Keratinocyte (primary cell): ENCODE data around the gene DENND2C. TPM values are rescaled to one million over a fixed set of nuclear protein-coding genes. Genes with fewer than 3 reads are reported as not detected.

Experiments
- DNase-seq: peaks from one replicate; pipeline ENCODE4 v3.0.0-alpha.2; 2011; ENCODE audit warnings: low read depth, missing footprints, low spot score
- FAIRE-seq: peaks from 2 replicates; lab custom pipeline; 2011; peaks lifted over from hg19 to GRCh38; lab: Jason Lieb, UNC
- H2AFZ ChIP-seq: 2 replicates; pipeline ENCODE4 v1.6.0; 2012; ENCODE audit warnings: low read length, control low read depth, inconsistent platforms; ENCODE audit not compliant: control insufficient read depth
- H3K27ac ChIP-seq: 2 replicates; pipeline ENCODE4 v1.5.1; 2011; ENCODE audit warnings: low read length; ENCODE audit not compliant: control insufficient read depth, insufficient read depth
- H3K27me3 ChIP-seq: 3 replicates; pipeline ENCODE4 v1.6.0; 2011; ENCODE audit warnings: low read length; ENCODE audit not compliant: control insufficient read depth, insufficient read depth; ENCODE audit errors: extremely low read depth
- H3K36me3 ChIP-seq, 2 experiments: 2 replicates in 1 of 2; 3 replicates in 1 of 2; pipeline ENCODE4 v1.5.1; 2011; ENCODE audit warnings: low read length in 2 of 2, mild to moderate bottlenecking in 1 of 2; ENCODE audit not compliant: control insufficient read depth in 2 of 2, insufficient read depth in 2 of 2; ENCODE audit errors: extremely low read depth in 1 of 2
- H3K4me1 ChIP-seq: 3 replicates; pipeline ENCODE4 v1.5.1; 2011; ENCODE audit warnings: low read length; ENCODE audit not compliant: control insufficient read depth, insufficient read depth; ENCODE audit errors: extremely low read depth
- H3K4me2 ChIP-seq: 3 replicates; pipeline ENCODE4 v1.6.0; 2011; ENCODE audit warnings: low read depth, low read length; ENCODE audit not compliant: control insufficient read depth, insufficient read depth; ENCODE audit errors: extremely low read depth
- H3K4me3 ChIP-seq, 3 experiments: fragments of 200-600 bp in 1 of 3; sonication (generic) in 1 of 3; 2 replicates in 2 of 3; 3 replicates in 1 of 3; pipeline ENCODE4 v1.5.1; 2011 to 2016; ENCODE audit warnings: low read length in 3 of 3, mild to moderate bottlenecking in 3 of 3, control low read depth in 2 of 3, inconsistent platforms in 1 of 3, low read depth in 1 of 3, mixed read lengths in 1 of 3, mixed run types in 1 of 3, moderate library complexity in 1 of 3; ENCODE audit not compliant: control insufficient read depth in 2 of 3, insufficient read depth in 2 of 3; ENCODE audit errors: extremely low read depth in 1 of 3
- H3K79me2 ChIP-seq: 2 replicates; pipeline ENCODE4 v1.6.0; 2012; ENCODE audit warnings: low read length; ENCODE audit not compliant: control insufficient read depth, insufficient read depth
- H3K9ac ChIP-seq: 3 replicates; pipeline ENCODE4 v1.6.0; 2011; ENCODE audit warnings: low read length; ENCODE audit not compliant: control insufficient read depth, insufficient read depth; ENCODE audit errors: extremely low read depth
- H3K9me1 ChIP-seq: 3 replicates; pipeline ENCODE4 v1.6.0; 2011; ENCODE audit warnings: low read length; ENCODE audit not compliant: control insufficient read depth, insufficient read depth; ENCODE audit errors: extremely low read depth
- H3K9me3 ChIP-seq: 2 replicates; pipeline ENCODE4 v1.5.1; 2012; ENCODE audit warnings: low read depth, low read length; ENCODE audit not compliant: control insufficient read depth
- H4K20me1 ChIP-seq: 3 replicates; pipeline ENCODE4 v1.6.0; 2011; ENCODE audit warnings: low read length; ENCODE audit not compliant: control insufficient read depth, insufficient read depth; ENCODE audit errors: extremely low read depth
- EZH2 ChIP-seq: IDR thresholded peaks from one replicate; pipeline ENCODE4 v1.6.1; 2012; ENCODE audit warnings: inconsistent platforms, mild to moderate bottlenecking, low read length, moderate library complexity
- dilution Hi-C: fragments of 300-500 bp; cut with MboI; formaldehyde crosslinking; loops from one replicate; pipeline ENCODE4 v1.7.0; 2020; ENCODE audit warnings: low sequenced_read_pairs; ENCODE audit not compliant: extremely low pct_ligation_motif_present
- polyA plus RNA-seq, 5 experiments: library from polyadenylated mRNA; depleted of rRNA in 3 of 5; stranded (reverse) in 3 of 5; stranded (forward) in 1 of 5; unstranded in 1 of 5; fragments of >200 nt; gene quantifications; 1 replicate in 1 of 5; 2 replicates in 3 of 5; 3 replicates in 1 of 5; pipeline versions ENCODE4 v1.2.1 to v1.2.3, GENCODE V29; 2011 to 2012; ENCODE audit warnings: missing spikeins in 2 of 5, low read depth in 1 of 5, low replicate concordance in 1 of 5
- TF ChIP-seq, protein P1 (sequence below), 3 experiments: IDR thresholded peaks in 1 of 3; conservative IDR thresholded peaks in 1 of 3; optimal IDR thresholded peaks in 1 of 3; 2 replicates in 2 of 3; 3 replicates in 1 of 3; pipeline versions ENCODE3 to v1.5.1; 2011; ENCODE audit warnings: low read length in 3 of 3, mild to moderate bottlenecking in 3 of 3, moderate library complexity in 2 of 3, control low read depth in 1 of 3, inconsistent platforms in 1 of 3; ENCODE audit not compliant: insufficient read depth in 2 of 3; ENCODE audit errors: extremely low read depth in 1 of 3

Gene DENND2C
- polyA plus RNA-seq, 1 donor (not counting 4 experiments of a cell fraction or from before 2014, with no cell fraction given) = 9.5 TPM

DNA sequence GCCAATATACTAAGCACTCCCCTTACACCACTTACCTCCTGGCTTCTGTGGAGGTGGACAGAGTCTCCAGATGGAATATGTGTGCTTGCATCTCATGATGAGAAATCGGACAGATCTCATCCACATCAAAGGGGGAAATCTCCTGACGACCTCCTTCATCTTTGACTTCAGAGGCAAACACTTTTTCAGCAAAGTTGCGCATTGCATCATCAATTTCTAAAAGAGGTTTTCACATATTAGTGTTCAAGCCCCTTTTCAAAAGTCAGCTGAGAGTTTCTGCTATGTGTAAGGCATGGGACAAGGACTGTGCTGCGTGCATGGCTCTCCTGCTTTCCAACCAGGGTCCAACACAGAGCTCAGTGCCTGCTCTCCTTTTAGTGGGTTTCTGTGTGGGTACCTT is 18.7 kb upstream of the DENND2C start:
- H3K9me3 ChIP-seq = no peaks in the 10 kb centered on the region
- H3K9me1 ChIP-seq = no peaks in the 10 kb centered on the region
- dilution Hi-C loops = no loop called here
- H3K79me2 ChIP-seq = no peaks in the 10 kb centered on the region
- DNase-seq (no peak), FAIRE-seq (no peak)
- H2AFZ ChIP-seq = no peak overlapping the region
- no peak overlapping the region for H3K27ac ChIP-seq
- H4K20me1 ChIP-seq = no peaks in the 10 kb centered on the region
- H3K4me1 ChIP-seq = no peaks in the 10 kb centered on the region
- H3K27me3 ChIP-seq = no peaks in the 10 kb centered on the region
- no peak overlapping the region for H3K4me3 ChIP-seq
- H3K9ac ChIP-seq = no peak overlapping the region
- no peak overlapping the region for H3K4me2 ChIP-seq
- no peak for TF ChIP-seq EZH2
- TF ChIP-seq, protein P1, sequence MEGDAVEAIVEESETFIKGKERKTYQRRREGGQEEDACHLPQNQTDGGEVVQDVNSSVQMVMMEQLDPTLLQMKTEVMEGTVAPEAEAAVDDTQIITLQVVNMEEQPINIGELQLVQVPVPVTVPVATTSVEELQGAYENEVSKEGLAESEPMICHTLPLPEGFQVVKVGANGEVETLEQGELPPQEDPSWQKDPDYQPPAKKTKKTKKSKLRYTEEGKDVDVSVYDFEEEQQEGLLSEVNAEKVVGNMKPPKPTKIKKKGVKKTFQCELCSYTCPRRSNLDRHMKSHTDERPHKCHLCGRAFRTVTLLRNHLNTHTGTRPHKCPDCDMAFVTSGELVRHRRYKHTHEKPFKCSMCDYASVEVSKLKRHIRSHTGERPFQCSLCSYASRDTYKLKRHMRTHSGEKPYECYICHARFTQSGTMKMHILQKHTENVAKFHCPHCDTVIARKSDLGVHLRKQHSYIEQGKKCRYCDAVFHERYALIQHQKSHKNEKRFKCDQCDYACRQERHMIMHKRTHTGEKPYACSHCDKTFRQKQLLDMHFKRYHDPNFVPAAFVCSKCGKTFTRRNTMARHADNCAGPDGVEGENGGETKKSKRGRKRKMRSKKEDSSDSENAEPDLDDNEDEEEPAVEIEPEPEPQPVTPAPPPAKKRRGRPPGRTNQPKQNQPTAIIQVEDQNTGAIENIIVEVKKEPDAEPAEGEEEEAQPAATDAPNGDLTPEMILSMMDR (optimal IDR thresholded peaks at IDR 0.05 in 1 of 3, IDR thresholded peaks at IDR 0.05 in 1 of 3, conservative IDR thresholded peaks at IDR 0.05 in 1 of 3; ENCODE audit: extremely low read depth in 1 of 3, insufficient read depth in 2 of 3, low read length in 3 of 3) = no peak
- no peaks in the 10 kb centered on the region for H3K36me3 ChIP-seq

DNA sequence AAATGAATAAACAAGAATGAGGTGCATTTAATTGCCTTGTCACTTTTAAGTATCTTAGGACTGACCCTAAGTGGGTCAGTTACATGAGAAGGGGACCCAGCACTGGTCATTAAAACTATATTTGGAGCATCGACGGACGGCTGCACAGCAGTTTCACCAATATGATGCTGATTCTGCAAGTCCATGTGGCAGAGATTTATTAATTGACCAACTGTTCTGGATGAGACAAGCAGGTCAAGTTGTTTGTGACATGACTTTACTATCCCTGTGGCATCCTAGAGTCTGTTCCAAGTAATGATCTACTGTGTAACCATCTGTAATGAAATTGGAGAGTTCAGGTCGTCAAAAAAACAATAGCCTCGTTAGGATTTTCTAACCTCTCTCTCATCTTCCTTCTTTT is 16.0 kb upstream of the DENND2C start:
- no peaks in the 10 kb centered on the region for H3K9me3 ChIP-seq
- no peaks in the 10 kb centered on the region for H4K20me1 ChIP-seq
- FAIRE-seq (no peak), DNase-seq (no peak)
- no peaks in the 10 kb centered on the region for H3K27me3 ChIP-seq
- H3K36me3 ChIP-seq = no peaks in the 10 kb centered on the region
- dilution Hi-C loops = no loop called here
- TF ChIP-seq EZH2 = no peak
- TF ChIP-seq, protein P1 (optimal IDR thresholded peaks at IDR 0.05 in 1 of 3, IDR thresholded peaks at IDR 0.05 in 1 of 3, conservative IDR thresholded peaks at IDR 0.05 in 1 of 3; ENCODE audit: extremely low read depth in 1 of 3, insufficient read depth in 2 of 3, low read length in 3 of 3) = no peak
- H3K4me3 ChIP-seq = no peak overlapping the region
- H3K4me1 ChIP-seq = no peaks in the 10 kb centered on the region
- H3K4me2 ChIP-seq = no peak overlapping the region
- no peaks in the 10 kb centered on the region for H3K9me1 ChIP-seq
- no peak overlapping the region for H3K9ac ChIP-seq
- no peaks in the 10 kb centered on the region for H3K79me2 ChIP-seq
- no peak overlapping the region for H3K27ac ChIP-seq
- H2AFZ ChIP-seq = no peak overlapping the region
